GM18951 (cell line): ENCODE measurements around the gene ADISSP.

Experiments used
- POLR2A ChIP-seq: IDR thresholded peaks from 4 replicates; pipeline ENCODE4 v1.6.1; 2011; ENCODE audit warnings: mild to moderate bottlenecking; ENCODE audit not compliant: insufficient read length, insufficient read depth; ENCODE audit errors: extremely low read depth
- in situ Hi-C: fragments of 300-500 bp; cut with MboI; formaldehyde crosslinking; loops from one replicate; pipeline ENCODE4 v1.12.0; 2022; ENCODE audit warnings: low sequenced_read_pairs, mixed read lengths, inconsistent platforms; ENCODE audit not compliant: unreplicated experiment

Gene ADISSP

DNA sequence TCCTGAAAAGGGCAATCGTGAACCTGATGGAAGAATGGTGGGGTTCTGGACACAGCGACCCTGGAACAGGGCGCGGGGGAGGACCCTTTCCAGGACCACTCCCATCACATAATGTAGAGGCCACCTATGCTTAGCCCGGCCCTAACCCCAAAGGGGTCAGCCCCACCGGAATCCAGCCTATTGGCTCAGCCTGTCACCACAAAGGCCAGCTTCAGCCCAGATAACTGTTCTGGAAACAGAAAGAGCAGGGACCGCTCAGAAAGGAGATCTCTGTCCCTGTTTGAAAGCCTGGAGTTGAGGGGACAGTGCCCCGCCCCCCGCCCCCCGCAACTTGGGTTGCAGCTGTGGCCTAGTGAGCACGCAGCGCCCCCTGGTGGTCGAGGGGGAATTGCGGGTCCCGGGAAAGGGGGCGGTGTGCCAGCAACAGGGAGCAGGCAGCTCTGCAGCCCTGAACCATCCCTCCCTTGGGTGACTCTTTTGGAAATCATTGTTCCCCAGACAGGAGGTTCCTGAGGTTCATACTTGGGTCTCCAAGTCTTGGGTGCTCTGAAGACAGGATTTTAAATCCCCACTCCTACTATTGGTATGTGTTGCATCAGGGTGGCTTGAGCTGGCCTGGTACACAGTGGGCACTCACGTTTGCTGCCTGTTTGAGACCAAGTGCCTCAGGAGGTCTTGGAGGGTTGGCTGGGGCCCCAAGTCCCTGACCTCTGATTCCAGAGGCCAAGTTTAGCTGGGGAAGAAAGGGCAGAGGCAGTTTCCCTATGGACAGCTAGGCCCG is 56.7 kb downstream of the ADISSP start:
- in situ Hi-C loops: no loop called here
- no peak for TF ChIP-seq POLR2A

DNA sequence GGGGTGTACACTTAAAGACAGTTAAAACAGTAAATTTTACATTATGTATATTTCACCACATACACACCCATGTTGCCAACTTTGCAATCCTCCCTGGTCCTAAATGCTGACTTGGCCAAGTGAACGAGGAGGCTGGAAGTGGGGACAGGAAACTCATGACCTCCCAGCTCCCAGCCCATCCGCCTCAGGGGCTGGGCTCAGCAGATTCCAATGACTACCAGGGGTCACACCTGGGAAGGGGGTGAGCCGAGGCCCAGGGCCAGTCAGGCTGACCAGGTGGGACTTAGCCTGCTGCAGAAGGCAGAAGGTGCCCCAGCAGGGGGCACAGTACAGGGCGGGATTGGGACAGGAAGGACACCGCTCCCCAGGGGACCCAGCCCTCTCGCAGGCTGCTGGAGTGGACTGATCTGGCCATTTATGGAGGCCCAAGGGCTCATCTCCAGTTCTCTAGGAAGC is 57.5 kb downstream of the ADISSP start:
- no peak for TF ChIP-seq POLR2A
- in situ Hi-C loops: no loop called here

DNA sequence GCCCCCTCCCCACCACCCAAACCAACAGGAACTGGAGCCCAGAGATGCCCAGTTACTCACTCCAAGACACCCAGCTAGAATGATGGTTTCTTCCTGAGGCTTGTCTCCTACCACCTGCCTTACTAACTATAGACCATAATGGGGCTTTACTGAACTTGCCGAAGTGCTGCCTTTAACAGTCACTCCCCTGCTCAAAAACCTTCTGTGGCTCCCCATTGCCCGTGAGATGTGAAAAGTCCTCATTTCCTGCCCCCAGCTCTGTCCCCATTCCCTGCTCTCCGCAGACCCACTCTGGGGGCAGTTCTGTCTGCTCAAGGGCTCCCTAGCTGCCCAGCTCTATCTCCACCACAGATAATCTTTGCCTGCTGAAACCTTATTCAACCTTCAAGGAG is 60.0 kb downstream of the ADISSP start:
- in situ Hi-C loops: no loop called here
- TF ChIP-seq POLR2A: no peak

DNA sequence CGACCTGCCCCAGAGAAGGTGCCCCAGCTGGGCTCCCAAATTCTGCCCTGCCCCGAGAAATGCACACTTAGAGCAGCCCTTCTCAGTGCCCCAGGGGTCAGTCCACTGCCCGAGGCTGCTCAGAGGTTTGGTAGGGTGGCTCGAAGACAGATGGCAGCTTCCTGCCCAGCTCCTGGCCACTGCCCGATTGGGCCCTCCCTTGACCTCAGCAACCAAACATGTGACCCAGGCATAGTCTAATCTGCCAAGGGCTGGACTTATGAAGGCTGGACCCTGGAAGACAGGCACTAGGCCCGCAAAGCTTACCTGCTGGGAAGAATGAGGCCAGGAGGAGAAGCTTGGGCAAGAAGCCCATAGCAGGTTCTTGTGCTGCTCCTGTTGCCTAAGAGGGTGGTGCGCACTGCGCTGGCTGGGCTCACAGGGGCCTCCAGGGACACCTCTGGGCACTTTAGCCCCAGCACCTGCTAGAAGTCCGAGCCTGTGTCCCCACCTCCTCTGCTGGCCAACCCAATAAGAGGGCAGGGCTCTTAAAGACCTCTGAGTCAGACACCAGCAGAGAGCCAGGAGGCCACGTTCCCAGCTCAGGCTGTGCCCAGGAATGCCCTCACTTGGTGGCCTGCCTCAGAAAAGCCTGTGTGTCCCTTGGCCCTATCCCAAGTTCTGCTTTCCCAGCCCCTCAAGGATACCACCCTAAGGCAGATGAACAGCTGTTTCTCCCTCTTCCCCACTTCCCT is 60.6 kb downstream of the ADISSP start:
- in situ Hi-C loops: no loop called here
- no peak for TF ChIP-seq POLR2A

- in situ Hi-C loops: no loop called here
- TF ChIP-seq POLR2A: no peak
Measured at GRCh38 chr20:3705970-3706739, 61.4 kb downstream of the ADISSP start.

- in situ Hi-C loops: no loop called here
- no peak for TF ChIP-seq POLR2A
Measured at GRCh38 chr20:3705491-3705969, 62.0 kb downstream of the ADISSP start.

DNA sequence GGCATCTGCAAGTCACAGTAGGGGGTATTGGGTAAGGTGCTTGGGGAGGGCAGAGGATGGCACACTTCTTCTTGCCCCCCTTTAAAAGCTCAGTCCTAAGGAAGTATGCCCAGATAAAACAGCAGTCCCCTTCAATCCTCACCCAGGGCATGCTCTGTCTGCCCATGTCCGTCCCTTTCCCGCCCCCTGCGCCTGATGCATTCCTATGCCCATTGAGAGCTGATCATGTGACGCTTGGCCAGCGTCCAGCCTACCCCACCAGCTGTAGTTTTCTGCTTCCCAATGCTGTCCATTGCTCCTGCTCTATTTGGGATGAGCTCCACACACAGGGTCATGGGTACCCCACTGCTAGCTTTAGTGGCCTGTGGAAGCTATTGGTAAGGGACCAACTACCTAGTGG is 63.5 kb downstream of the ADISSP start:
- in situ Hi-C loops: no loop called here
- TF ChIP-seq POLR2A: no peak
